GM19328 (cell line): Measurements from ENCODE around the gene MATN4.
"Not testable (repeated sequence)": the region's sequence is repeated elsewhere in the genome, so short reads cannot be mapped to it uniquely, and the experiment has no call there.

Experiments used
- ATAC-seq: cut with Tn5 transposase; IDR thresholded peaks from one replicate; pipeline ENCODE4 v1.9.1; 2021; ENCODE audit warnings: mild to moderate bottlenecking, moderate library complexity; ENCODE audit not compliant: unreplicated experiment

MATN4 gene, protein sequence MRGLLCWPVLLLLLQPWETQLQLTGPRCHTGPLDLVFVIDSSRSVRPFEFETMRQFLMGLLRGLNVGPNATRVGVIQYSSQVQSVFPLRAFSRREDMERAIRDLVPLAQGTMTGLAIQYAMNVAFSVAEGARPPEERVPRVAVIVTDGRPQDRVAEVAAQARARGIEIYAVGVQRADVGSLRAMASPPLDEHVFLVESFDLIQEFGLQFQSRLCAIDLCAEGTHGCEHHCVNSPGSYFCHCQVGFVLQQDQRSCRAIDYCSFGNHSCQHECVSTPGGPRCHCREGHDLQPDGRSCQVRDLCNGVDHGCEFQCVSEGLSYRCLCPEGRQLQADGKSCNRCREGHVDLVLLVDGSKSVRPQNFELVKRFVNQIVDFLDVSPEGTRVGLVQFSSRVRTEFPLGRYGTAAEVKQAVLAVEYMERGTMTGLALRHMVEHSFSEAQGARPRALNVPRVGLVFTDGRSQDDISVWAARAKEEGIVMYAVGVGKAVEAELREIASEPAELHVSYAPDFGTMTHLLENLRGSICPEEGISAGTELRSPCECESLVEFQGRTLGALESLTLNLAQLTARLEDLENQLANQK

DNA sequence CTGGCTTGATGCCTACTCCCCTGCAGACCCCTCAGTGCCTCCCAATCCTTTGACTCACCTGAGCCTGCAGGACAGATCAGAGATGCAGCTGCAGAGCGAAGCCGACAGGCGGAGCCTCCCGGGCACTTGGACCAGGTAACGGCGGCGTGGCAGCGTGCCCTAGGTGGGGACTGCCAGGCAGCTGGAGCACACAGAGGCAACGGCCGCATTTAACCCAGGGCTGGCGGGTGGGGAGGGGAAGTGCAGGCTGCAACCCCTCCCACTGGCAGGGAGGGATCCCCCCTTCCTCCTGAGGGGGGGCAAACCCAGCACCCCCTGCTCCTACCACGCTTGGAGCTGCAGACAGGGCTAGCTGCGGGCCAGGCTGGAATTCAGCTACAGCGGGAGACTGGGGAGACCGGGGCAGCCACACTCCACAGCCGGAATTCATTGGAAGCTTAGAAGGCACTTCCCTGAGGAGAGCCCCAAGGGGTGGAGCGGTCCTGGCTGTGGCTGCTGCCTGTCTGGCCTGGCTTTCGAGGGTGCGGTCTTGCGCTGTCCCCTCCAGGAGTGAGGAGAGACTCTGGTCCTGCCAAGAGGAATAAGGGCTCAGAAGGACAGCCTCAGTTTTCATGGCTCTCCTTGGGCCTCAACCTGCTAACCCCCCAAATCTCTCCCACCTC lies at the start of gene MATN4:
Gene MATN4 (minus strand): TSS at position 183 of the 662 bp plus-strand sequence. CDS start 2,717 bp downstream, outside the sequence.
- no peak for ATAC-seq

DNA sequence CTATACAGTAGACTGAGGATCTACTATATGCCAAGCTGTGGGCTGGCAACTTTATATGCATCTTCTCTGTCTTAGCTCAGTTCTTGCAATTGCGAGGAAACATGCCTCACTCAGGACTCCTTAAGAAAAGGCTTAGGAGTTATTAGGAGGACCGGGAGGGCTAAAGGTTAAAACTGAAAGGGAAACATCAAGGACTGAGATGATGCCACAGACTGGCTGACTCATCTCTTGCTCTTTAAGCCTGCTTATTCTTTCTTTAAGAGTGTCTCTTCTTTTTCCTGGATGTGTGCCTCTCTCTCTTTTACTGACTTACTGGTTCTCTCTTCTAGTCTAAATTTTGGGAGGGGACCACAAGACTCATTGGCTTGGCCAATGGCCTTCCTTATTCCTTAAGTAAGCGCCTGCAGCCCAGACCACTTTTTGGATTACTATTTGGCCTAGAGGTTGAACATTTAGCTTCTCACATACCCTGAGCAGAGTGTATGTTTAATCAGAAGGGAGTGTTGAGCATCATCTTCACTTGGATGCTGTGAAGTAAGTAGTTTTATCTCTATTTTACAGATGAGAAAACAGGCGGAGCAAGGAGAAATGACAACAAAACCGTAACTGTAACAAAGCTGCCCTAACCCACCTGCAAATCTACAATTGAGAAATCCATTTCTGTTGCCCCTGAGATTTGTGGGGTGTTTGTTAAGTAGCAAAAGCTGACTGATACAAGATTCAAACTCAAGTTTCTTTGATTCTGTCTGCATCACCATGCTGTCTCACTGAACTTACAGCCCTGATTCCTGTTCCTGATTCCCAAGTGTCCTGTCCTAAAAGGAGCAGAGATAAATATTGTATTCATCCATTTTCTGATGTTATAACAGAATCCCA lies 47.3 kb upstream of the MATN4 start:
- no peak for ATAC-seq

DNA sequence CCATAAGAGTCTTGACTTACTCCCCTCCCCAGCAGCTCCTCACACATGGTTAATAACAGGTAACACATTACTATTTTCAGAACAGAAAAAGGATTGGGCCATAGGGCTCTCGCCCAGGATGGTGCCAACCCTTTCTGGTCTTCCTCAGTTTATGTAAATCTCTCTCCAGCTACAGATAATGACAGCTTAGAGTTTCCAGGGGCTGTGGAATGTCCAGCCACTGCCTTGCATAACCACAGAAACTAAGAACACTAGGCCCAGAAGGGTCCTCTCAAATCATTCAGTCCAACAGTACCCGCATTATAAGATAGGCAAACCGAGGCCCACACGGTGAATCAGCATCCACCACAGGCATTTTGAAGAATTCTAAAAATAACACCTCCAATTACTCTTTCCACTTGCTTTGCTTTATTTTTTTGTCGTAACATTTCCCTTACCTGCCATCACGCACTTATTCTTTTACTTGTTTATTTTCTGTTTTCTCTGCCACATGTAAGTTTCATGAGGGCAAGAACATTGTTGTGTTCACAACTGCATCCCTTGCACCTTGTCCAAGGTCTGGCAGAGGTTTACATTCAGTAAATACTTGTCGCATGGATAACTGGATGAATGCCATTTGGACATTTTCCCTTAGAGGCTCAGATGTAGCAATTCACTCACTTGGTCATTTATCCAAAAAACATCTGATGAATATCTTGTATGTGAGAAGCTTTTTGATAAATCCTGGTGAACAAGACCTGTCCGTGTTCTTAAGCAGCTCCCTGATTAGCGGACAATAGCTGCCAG lies 46.5 kb upstream of the MATN4 start:
- no peak for ATAC-seq

DNA sequence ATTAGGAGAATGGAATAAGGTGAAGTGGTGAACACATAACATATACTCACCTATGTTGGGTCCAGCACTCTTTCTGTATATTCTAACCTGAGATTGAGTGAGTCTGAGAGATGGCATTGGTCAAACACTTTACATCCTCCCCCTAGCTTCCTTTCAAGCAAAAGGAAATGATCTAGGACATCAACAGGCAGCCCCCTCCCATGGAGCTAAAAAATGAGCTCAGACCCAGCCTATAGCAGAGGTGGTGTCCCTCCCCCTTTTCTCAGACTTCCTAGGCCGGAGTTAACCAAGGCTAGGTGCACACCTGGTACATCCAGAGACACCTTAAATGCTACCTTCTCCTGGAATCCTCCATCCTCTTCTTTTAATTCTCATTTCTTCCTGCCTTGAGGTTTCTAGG lies 45.6 kb upstream of the MATN4 start:
- no peak for ATAC-seq

DNA sequence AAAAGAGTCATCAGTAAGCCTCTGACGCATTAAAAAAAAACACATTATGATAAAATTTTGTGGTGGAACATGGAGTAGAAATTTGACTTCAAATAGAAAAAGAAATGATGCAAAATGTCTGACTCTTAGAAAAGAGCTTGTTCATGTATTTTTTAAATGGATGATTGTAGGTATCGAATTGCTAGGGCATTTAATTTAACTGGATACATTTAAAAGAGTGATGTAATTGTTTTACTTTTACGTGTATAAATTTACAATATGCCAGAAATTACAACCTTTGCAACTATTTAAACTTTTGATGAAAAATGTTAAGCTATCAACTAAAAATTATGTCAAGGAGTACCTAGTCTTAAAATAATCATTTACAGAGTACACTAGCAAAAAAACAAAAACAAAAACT lies 44.6 kb upstream of the MATN4 start:
- no peak for ATAC-seq

DNA sequence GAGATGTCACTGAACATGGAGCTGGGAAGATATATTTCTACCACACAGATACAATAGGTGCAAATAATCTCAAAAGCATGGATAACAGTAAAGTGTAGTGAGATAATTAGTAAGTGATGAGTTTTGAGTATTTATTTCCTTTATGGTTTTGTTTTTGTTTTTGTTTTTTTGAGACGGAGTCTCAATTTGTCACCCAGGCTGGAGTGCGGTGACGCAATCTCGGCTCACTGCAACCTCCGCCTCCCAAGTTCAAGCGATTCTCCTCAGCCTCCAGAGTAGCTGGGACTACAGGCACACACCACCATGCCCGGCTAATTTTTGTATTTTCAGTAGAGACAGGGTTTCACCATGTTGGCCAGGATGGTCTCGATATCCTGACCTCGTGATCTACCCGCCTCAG lies 42.7 kb upstream of the MATN4 start:
- ATAC-seq = not testable (repeated sequence)

DNA sequence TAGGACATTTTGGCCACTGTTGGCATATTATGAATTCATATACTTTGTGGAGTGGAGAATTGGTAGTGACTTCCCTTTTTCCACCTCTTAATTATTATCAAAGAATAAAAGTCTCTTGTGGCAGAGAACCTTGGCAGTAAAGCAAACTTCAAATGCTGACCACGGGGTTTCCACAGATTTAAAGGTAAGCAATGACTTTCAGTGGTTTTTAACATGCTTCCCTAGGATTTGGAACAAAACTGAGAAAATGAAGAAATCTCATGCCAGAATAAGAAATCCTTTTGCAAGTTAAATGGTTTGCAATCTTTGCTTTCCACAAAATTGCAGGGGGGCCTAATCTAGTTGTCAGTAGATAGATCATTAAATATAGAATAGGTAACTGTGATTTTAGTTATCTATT lies 42.1 kb upstream of the MATN4 start:
- no peak for ATAC-seq

DNA sequence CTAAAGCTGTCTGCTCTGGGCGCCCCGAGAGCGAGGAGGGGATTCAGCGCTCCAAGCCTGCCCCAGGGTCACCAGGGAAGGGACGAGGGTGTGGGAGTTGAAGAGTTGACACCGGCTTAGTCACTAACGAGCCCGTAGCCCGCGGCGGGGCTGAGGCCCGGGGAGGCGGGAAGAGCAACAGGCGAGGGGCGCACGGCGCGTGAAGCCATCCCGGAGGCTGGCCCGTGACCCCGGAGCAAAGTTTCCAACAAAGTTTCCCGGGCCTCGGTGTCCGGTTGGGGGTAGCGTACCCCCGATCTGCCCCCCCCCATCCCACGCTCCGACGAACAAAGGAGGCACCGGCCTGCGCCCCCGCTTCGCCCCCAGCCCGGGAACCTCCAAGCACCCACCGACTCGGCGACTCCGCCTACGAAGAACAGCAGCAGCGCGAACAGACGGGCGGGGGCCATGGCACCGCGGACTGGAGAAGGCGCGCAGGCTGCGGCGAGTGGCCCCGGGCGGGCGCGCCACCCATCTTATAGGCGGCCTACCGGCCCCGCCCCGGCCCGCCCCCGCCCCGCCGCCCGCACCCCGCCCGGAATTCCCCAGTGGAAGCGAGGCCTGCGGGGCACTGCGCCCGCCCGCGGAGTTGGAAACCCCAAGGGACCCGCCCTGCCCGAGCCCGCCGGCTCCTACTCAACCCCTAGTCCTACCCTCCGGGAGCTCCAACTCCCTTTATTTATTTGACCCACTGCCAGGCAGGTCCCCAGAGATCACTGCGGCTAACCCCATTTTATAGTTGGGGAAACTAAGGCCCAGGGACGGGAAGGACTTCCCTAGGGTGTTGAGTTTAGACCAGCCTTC lies 40.1 kb upstream of the MATN4 start, which contains the start of gene SDC4:
Gene SDC4 (minus strand): TSS at position 489 of the 843 bp plus-strand sequence. CDS start 40 bp downstream, at position 449.
- no peak for ATAC-seq

DNA sequence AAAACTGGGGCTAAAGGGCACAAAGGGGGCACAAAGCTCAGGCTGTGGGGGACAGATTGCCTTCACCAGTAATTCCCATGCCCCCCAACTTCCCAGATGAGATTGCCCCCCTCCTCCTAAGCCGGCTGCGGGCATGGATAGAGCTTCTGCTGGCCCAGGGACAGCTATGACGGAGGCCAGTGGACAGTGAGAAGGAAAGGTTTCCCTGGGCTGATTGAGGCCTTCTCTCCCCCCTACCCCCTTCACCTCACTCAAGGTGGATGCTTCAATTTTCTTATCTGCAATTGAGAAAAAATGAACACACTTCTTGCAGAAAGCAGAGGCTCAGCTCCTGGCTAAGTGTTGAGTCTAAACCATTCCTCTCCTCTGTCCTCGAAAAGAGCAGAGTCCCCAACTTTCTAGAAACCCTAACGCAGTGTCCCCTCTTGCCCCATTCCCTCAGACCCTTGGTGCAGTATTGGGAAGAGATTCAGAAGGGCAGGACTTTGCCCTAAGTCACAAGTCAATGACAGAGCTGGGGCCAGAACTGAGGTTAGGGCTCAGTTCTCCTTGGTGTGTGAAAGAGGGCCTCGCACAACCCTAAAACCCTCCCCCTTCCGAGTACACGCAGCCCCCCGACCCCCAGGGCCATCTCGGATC lies 39.3 kb upstream of the MATN4 start:
- ATAC-seq = no peak

DNA sequence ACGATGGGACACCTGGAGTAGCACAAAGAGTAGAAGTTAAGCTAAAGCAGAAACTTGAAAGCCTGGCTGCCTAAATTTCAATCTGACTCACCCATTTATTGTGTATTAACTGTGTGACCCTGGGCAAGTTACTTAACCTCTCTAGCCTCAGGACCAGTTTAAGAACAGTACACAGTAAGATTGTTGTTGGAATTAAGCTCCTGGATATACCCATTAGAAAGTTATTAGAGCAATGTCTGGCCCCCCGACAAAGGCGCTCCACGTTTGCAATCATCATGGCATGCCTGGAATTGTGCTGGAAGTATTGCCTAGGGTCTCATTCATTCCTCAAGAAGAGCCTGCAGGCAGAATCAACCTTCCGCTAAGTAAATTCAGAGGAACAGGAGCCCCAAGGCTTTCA lies 38.8 kb upstream of the MATN4 start:
- no peak for ATAC-seq

DNA sequence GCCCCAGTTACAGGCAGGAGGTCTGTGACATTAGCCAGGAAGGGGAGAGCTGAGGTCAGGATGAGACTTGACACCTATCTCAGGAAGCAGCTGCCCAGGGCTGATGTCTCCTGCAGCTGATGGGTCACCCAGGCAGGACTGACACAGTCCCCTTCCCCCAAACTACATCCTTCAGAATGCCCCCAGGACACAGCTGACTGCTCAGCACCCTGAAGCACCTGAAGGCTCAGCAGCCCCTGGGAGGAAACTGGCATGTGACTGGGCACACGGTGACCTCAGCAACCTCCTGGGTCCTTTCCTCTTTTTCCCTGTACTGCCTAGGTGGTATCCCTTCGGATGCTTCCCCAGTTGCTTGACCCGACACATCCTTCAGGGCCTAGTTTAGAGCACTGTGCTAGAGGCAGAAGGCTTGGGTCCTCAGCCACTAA lies 38.2 kb upstream of the MATN4 start:
- ATAC-seq = no peak

DNA sequence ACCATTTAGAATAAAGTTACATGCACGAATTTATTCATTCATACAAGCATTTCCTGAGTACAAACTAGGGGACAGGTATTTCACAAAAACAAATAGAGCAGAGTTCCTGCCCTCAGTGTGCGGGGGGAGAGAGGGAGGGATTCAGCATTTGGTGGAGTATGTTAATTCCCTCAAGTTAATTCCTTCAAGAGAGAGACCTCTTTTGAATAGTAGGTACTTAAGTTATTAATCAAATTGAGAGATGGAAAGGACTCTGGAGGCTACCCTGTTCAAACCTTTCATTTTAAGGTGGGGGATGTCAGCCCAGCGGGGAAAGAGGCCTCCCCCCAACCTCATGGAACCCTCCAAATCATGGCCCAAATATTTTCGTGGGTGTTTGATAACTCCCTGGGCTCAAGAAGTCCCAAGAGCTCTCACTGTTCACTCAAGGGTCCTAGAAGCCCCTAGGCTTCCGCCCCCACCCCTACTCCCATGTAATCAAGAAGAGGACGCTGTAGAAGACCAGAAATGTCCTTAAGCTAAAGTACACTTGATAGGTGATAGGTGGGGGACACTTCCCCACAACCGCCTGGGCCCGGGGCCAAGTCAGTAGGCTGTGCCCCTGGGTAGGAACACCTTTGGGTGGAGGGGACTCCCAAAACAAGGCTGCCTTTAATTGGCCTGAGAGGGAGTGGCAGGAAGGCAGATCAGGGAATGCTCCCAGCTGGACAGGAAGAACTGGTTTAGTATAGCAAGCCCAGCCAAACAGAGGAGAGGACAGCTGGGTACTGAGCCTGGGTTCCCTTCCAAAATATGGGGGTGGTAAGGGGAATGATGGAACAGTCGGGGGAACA lies 37.2 kb upstream of the MATN4 start:
- no peak for ATAC-seq

DNA sequence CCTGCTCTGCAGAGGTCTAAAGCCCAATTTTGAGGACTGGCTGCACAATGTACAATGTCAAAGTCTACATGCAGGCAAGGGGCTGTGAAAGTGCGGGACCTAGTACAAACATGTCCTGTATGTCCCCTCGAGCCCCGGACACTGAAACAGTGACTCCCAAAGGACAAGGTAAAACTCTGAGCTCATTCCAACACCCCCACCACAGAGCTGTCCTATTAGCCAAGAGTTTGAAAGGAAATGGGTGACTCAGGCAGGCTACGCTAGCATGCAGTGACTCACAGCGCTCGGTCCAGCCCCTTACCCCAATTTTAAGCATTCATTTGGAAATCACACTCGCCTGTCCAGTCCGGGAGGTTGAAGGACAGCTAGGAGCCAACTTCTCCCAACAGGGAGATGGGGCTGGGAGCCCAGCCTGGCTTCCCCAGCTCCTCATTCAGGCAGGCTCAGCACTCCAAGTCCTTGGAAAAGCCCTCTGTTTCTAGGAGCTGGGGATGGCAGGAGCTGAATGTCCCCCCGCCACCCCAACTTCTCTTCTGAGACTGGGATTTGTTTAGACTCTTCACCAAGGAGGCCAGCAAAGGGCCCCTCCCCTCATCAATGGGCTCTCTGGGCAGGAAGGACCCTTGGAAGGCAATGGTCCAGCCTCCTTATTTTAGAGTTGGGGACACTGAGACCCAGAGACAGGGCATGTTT lies 36.2 kb upstream of the MATN4 start:
- no peak for ATAC-seq

DNA sequence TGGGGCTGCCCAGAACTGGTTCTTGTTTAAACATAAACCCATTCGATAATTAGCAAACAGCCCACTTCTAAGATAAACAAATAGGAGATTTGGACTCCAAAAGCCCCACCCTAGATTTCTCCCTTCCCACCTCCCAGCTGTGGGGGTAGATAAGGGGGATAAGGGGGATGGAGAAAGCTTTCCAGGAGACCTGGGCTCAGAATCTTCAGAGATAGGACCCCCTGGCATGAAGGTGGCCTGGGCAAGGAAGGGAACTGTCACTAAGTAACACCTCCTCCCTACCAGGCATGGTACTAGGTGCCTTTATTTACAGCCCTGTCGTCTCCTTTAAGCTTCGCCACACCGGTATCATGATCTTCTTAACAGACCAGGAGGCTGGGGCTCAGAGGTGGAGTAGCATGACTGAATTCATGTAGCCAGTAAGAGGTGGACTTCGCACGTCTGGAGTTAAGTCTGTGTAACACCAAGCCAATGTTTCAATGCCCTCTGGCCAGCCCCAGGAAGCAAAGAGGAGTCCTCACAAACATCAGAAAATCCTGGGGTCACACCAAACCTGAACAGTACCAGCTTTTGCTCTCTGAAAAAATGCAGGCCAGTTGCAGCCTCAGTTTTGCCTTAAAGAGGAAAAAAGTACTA lies 35.6 kb upstream of the MATN4 start:
- ATAC-seq = no peak

DNA sequence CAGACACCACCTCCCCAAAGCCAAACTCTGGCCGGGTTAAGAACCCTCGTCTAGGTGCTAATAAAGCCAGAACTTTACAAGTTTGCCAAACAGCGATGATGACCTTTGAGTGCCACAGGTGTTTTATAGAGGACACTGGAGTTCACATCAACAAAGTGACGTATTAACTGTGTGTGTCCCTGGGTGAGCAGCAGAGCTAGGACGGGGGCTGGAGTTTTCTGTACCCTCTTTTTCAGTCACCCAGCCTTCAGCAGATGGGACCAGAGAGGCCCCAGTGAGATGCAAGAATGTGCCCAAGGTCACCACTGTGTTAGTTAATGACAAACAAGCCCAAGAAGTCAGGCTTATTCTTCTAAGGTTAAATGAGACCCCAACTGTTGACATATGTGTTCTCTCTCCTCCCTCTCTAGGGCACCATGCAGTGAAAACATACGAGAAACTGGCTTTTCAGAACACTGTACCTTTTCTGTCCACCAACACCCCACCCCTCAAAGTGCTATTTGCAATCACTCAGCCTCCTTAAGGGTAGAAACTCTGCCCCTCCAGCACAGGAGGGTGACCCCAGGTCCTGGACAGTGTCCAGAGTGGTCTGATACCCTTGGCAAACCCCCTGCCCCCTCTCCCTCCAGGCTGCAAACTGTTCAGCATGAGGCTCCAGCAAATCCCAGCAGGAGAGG lies 34.9 kb upstream of the MATN4 start:
- no peak for ATAC-seq
